Measurements from ENCODE around the gene SORCS2.
"Not testable (repeated sequence)": the region's sequence is repeated elsewhere in the genome, so short reads cannot be mapped to it uniquely, and the experiment has no call there.

SORCS2 gene

GRCh38 chr4:7448036-7448435 lies 255.7 kb downstream of the SORCS2 start:
- no peak for DNase-seq (ENCODE audit: low read depth in 2 of 2)

- DNase-seq (ENCODE audit: low read depth in 2 of 2) = no peak
Measured at GRCh38 chr4:7450775-7451433, 258.6 kb downstream of the SORCS2 start.

- no peak for DNase-seq (ENCODE audit: low read depth in 2 of 2)
Measured at GRCh38 chr4:7451434-7451789, 259.1 kb downstream of the SORCS2 start.

- no peak for DNase-seq (ENCODE audit: low read depth in 2 of 2)
Measured at GRCh38 chr4:7451800-7452199, 259.5 kb downstream of the SORCS2 start.

GRCh38 chr4:7452802-7453201 lies 260.5 kb downstream of the SORCS2 start:
- not testable (repeated sequence) for DNase-seq (ENCODE audit: low read depth in 2 of 2)

GRCh38 chr4:7457201-7458065 lies 265.1 kb downstream of the SORCS2 start:
- DNase-seq (ENCODE audit: low read depth in 2 of 2) = no peak

- DNase-seq (ENCODE audit: low read depth in 2 of 2) = no peak
Measured at GRCh38 chr4:7458066-7458425, 265.7 kb downstream of the SORCS2 start.

GRCh38 chr4:7458477-7458876 lies 266.1 kb downstream of the SORCS2 start:
- no peak for DNase-seq (ENCODE audit: low read depth in 2 of 2)

- no peak for DNase-seq (ENCODE audit: low read depth in 2 of 2)
Measured at GRCh38 chr4:7459471-7459870, 267.1 kb downstream of the SORCS2 start.

GRCh38 chr4:7460566-7460965 lies 268.2 kb downstream of the SORCS2 start:
- DNase-seq (ENCODE audit: low read depth in 2 of 2) = no peak

- no peak for DNase-seq (ENCODE audit: low read depth in 2 of 2)
Measured at GRCh38 chr4:7461230-7461629, 268.9 kb downstream of the SORCS2 start.

GRCh38 chr4:7462509-7462971 lies 270.2 kb downstream of the SORCS2 start:
- DNase-seq (ENCODE audit: low read depth in 2 of 2) = no peak

- no peak for DNase-seq (ENCODE audit: low read depth in 2 of 2)
Measured at GRCh38 chr4:7463566-7464258, 271.4 kb downstream of the SORCS2 start.

GRCh38 chr4:7464259-7464655 lies 271.9 kb downstream of the SORCS2 start:
- DNase-seq (ENCODE audit: low read depth in 2 of 2) = no peak

- DNase-seq (ENCODE audit: low read depth in 2 of 2) = no peak
Measured at GRCh38 chr4:7465017-7465416, 272.7 kb downstream of the SORCS2 start.

GRCh38 chr4:7466215-7466614 lies 273.9 kb downstream of the SORCS2 start:
- DNase-seq (ENCODE audit: low read depth in 2 of 2) = no peak

GRCh38 chr4:7466904-7467303 lies 274.6 kb downstream of the SORCS2 start:
- no peak for DNase-seq (ENCODE audit: low read depth in 2 of 2)

GRCh38 chr4:7467471-7467870 lies 275.1 kb downstream of the SORCS2 start:
- no peak for DNase-seq (ENCODE audit: low read depth in 2 of 2)

- no peak for DNase-seq (ENCODE audit: low read depth in 2 of 2)
Measured at GRCh38 chr4:7469023-7469422, 276.7 kb downstream of the SORCS2 start.

- DNase-seq (ENCODE audit: low read depth in 2 of 2) = no peak
Measured at GRCh38 chr4:7470111-7470510, 277.8 kb downstream of the SORCS2 start.

- no peak for DNase-seq (ENCODE audit: low read depth in 2 of 2)
Measured at GRCh38 chr4:7470522-7471128, 278.3 kb downstream of the SORCS2 start.

GRCh38 chr4:7472442-7473013 lies 280.2 kb downstream of the SORCS2 start:
- no peak for DNase-seq (ENCODE audit: low read depth in 2 of 2)

All from stimulated activated CD8-positive, alpha-beta memory T cell treated with anti-CD3 and anti-CD28 coated beads, Interleukin-2, amount 100 ng/mL, for 48 hours (primary cell).